GM18909 (cell line): ENCODE results near the gene CNPY2.
"Not testable (repeated sequence)": the region's sequence is repeated elsewhere in the genome, so short reads cannot be mapped to it uniquely, and the experiment has no call there.

Source experiments
- ATAC-seq: cut with Tn5 transposase; IDR thresholded peaks from one replicate; pipeline ENCODE4 v1.9.1; 2021; ENCODE audit warnings: mild to moderate bottlenecking; ENCODE audit not compliant: unreplicated experiment, poor library complexity

CNPY2 gene

DNA sequence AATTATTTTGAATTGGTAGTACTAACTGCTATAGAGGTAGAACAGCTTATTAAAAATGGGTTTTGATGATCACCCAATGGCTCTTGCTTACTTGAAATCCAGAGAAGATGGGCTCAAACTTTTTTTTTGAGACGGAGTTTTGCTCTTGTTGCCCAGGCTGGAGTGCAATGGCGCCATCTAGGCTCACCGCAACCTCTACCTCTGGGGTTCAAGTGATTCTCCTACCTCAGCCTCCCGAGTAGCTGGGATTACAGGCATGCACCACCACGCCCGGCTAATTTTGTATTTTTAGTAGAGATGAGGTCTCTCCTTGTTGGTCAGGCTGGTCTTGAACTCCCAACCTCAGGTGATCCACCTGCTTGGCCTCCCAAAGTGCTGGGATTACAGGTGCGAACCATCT lies 52.8 kb downstream of the CNPY2 start:
- ATAC-seq, result not testable (repeated sequence)

DNA sequence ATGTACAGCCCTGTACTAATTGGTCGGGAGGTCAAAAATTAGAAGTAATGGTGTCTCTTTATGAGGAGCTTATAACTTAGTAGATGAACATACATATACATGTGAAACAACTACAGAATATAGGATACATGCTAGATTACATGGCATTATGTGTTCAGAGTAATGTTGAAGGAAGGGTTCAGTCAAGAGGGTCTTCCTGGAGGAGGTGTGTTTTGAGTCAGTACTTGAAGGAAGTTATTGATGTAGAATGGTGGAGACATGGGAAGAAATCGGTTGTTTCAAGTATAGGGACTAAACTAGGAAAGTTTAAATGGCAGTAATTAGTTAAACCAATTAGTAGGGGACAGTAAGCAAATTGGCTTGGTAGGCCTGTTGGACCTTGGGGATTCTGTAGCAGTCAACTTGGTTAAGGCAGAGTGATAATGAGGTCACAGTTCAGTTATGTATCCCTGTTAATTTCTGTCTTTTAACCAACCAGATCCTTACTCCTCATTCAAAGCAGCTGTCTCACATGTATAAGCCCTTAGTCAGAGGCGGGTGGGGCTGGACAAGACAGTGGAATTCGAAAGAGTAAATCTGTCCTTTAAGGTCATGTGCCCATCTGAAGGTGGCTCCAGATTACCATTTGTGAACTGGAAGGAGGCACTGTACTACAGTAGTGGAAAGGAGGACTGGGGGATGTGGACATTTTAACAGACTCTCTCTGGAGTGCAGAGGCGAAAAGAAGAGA lies 54.1 kb downstream of the CNPY2 start:
- no peak for ATAC-seq

DNA sequence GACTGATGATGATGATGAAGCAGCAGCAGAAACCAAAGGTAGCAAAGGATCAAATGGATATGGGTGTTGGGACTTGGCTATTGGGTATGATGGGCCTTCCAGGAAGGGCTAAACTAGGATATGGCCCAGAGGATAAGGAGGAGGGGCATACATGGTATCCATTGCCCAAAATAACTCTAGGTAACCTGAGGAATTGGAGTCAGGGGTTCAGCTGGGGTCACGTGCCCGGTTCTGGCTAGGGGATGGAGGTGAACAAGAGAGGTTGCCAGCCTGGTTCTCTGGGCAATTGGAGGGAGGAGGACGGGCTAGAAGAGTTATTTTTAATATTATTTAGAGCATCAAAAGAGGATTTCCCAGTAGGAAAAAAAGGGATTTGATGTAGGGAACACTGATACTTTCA lies 54.9 kb downstream of the CNPY2 start:
- no peak for ATAC-seq

DNA sequence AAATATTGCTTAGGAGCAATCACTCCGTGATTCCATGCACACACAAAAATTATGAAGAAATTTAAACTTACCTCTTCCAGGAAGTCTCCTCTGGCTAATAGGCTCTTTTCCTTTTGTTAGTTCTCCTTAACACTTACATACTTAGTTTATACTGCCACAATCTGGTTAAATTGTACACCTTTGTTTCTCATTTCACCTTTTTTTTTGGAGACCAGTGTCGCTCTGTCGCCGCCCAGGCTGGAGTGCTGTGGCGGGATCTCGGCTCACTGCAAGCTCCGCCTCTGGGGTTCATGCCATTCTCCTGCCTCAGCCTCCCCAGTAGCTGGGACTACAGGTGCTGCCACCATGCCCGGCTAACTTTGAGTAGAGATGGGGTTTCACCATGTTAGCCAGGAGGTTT lies 55.4 kb downstream of the CNPY2 start:
- ATAC-seq, result no peak
